Measurements from ENCODE around the gene CENPB.
A peak's percentile ranks its signal among the peaks of the same experiment; 100 is the strongest.

Gene CENPB

GRCh38 chr20:3766422-3767109, 20.0 kb downstream of the CENPB start:
- DNase-seq = no peak

GRCh38 chr20:3765171-3765882, 21.2 kb downstream of the CENPB start:
- DNase-seq = no peak

- DNase-seq = no peak
Measured at GRCh38 chr20:3764659-3765058, 21.9 kb downstream of the CENPB start.

GRCh38 chr20:3763671-3764601, 22.6 kb downstream of the CENPB start:
- no peak for DNase-seq

GRCh38 chr20:3760655-3761348, 25.7 kb downstream of the CENPB start:
- no peak for DNase-seq

- DNase-seq = no peak
Measured at GRCh38 chr20:3759884-3760283, 26.7 kb downstream of the CENPB start.

- DNase-seq = no peak
Measured at GRCh38 chr20:3759316-3759823, 27.2 kb downstream of the CENPB start.

GRCh38 chr20:3758566-3758965, 28.0 kb downstream of the CENPB start:
- no peak for DNase-seq

- DNase-seq = no peak
Measured at GRCh38 chr20:3757268-3757667, 29.3 kb downstream of the CENPB start.

- no peak for DNase-seq
Measured at GRCh38 chr20:3755814-3756480, 30.6 kb downstream of the CENPB start.

- no peak for DNase-seq
Measured at GRCh38 chr20:3755269-3755668, 31.3 kb downstream of the CENPB start.

GRCh38 chr20:3754276-3754630, 32.3 kb downstream of the CENPB start:
- no peak for DNase-seq

- no peak for DNase-seq
Measured at GRCh38 chr20:3753501-3754275, 32.9 kb downstream of the CENPB start.

GRCh38 chr20:3753098-3753497, 33.4 kb downstream of the CENPB start:
- DNase-seq = peak; percentile 47

- no peak for DNase-seq
Measured at GRCh38 chr20:3752386-3752759, 34.2 kb downstream of the CENPB start.

- DNase-seq = peak; percentile 28
Measured at GRCh38 chr20:3751675-3752385, 34.7 kb downstream of the CENPB start.

GRCh38 chr20:3751305-3751674, 35.2 kb downstream of the CENPB start:
- DNase-seq = no peak

GRCh38 chr20:3749689-3750531, 36.6 kb downstream of the CENPB start:
- no peak for DNase-seq

GRCh38 chr20:3749087-3749688, 37.4 kb downstream of the CENPB start:
- no peak for DNase-seq

Measured in T-helper 9 cell (primary cell).